ENCODE data around the gene STXBP6. TPM values are rescaled to one million over a fixed set of nuclear protein-coding genes. Genes with fewer than 3 reads are reported as not detected.

STXBP6 gene
- total and polyA plus RNA-seq, 12 donors = 0.06 to 3.7 (median 0.68) TPM

GRCh38 chr14:24834956-24835355 lies 215.0 kb downstream of the STXBP6 start:
- 75 to 88% (median 85%) methylated on average over 6 of the region's 6 CpGs for WGBS, 4 donors
- intact Hi-C loops (cut with DNase I) = no loop called here
- no peaks in the 10 kb centered on the region for H3K9me3 ChIP-seq (replicated peaks in 1 of 3)
- H3K36me3 ChIP-seq (replicated peaks in 1 of 2) = no peaks in the 10 kb centered on the region
- no peak overlapping the region for H3K27ac ChIP-seq
- no peak for DNase-seq
- TF ChIP-seq CTCF (IDR thresholded peaks at IDR 0.05) (no peak), POLR2A (IDR thresholded peaks at IDR 0.05) (no peak)
- H3K4me3 ChIP-seq = no peak overlapping the region
- no peaks in the 10 kb centered on the region for H3K4me1 ChIP-seq (replicated peaks in 1 of 2)
- no peaks in the 10 kb centered on the region for H3K27me3 ChIP-seq

- Histone ChIP-seq H3K27ac (no peak overlapping the region), H3K27me3 (no peaks in the 10 kb centered on the region), H3K4me1 (replicated peaks in 1 of 2) (no peaks in the 10 kb centered on the region), H3K36me3 (replicated peaks in 1 of 2) (no peaks in the 10 kb centered on the region), H3K9me3 (replicated peaks in 1 of 3) (no peaks in the 10 kb centered on the region), H3K4me3 (no peak overlapping the region)
- DNase-seq = no peak
- no peak for TF ChIP-seq CTCF (IDR thresholded peaks at IDR 0.05)
- no peak for TF ChIP-seq POLR2A (IDR thresholded peaks at IDR 0.05)
- intact Hi-C loops (cut with DNase I) = no loop called here
- WGBS, 4 donors = 25 to 76% (median 63%) methylated on average over 1 of the region's 1 CpG
Observed at GRCh38 chr14:24833385-24833784, 216.6 kb downstream of the STXBP6 start.

- no peaks in the 10 kb centered on the region for H3K9me3 ChIP-seq (replicated peaks in 1 of 3)
- no peaks in the 10 kb centered on the region for H3K36me3 ChIP-seq (replicated peaks in 1 of 2)
- intact Hi-C loops (cut with DNase I) = no loop called here
- H3K4me3 ChIP-seq = no peak overlapping the region
- H3K27ac ChIP-seq = no peak overlapping the region
- H3K4me1 ChIP-seq (replicated peaks in 1 of 2) = no peaks in the 10 kb centered on the region
- no peak for DNase-seq
- whole genome bisulfite sequencing, 4 donors = 52 to 57% (median 53%) methylated on average over 4 of the region's 4 CpGs
- TF ChIP-seq POLR2A (IDR thresholded peaks at IDR 0.05) = no peak
- no peak for TF ChIP-seq CTCF (IDR thresholded peaks at IDR 0.05)
- no peaks in the 10 kb centered on the region for H3K27me3 ChIP-seq
Observed at GRCh38 chr14:24831677-24832076, 218.3 kb downstream of the STXBP6 start.

GRCh38 chr14:24829862-24830261 lies 220.1 kb downstream of the STXBP6 start:
- Histone ChIP-seq H3K36me3 (replicated peaks in 1 of 2) (no peaks in the 10 kb centered on the region), H3K4me3 (no peak overlapping the region), H3K27me3 (no peaks in the 10 kb centered on the region), H3K4me1 (replicated peaks in 1 of 2) (no peaks in the 10 kb centered on the region), H3K9me3 (replicated peaks in 1 of 3) (no peaks in the 10 kb centered on the region), H3K27ac (no peak overlapping the region)
- WGBS, 4 donors = 53 to 86% (median 55%) methylated on average over 2 of the region's 2 CpGs
- no peak for DNase-seq
- intact Hi-C loops (cut with DNase I) = no loop called here
- TF ChIP-seq POLR2A (IDR thresholded peaks at IDR 0.05) = no peak
- TF ChIP-seq CTCF (IDR thresholded peaks at IDR 0.05) = no peak
